ENCODE data around the gene AHNAK2. TPM values are rescaled to one million over a fixed set of nuclear protein-coding genes. Genes with fewer than 3 reads are reported as not detected.

Gene AHNAK2
- total RNA-seq, 2 experiments from 2014 or later: 0.06 TPM

- POLR2A ChIA-PET: interaction anchor here (0.6 to 3.7 kb wide), 19 partner anchors 13 to 470 kb away, joined by 3 to 24 read pairs (median 5); partner anchors contain the start of genes CLBA1, GPR132 and SIVA1
- H3K36me3 Mint-ChIP-seq: peaks cover 33% of the 10 kb centered on the region
- H3K9me3 Mint-ChIP-seq: no peaks in the 10 kb centered on the region
- H3K4me1 Mint-ChIP-seq: peaks cover 40% of the 10 kb centered on the region
- peak overlapping the region; percentile 93 for H3K4me3 Mint-ChIP-seq
- DNase-seq (peak; percentile 73), ATAC-seq (ENCODE audit: low read depth) (peak; percentile 17)
- peak overlapping the region; percentile 85 for H3K27ac Mint-ChIP-seq
- no peaks in the 10 kb centered on the region for H3K27me3 Mint-ChIP-seq
Measured at GRCh38 chr14:105019861-105020814, 42.0 kb upstream of the AHNAK2 start.

GRCh38 chr14:105018414-105018813 is 40.2 kb upstream of the AHNAK2 start:
- H3K4me1 Mint-ChIP-seq: peaks cover 49% of the 10 kb centered on the region
- ATAC-seq (ENCODE audit: low read depth) (no peak), DNase-seq (no peak)
- peaks cover 34% of the 10 kb centered on the region for H3K36me3 Mint-ChIP-seq
- H3K27me3 Mint-ChIP-seq: no peaks in the 10 kb centered on the region
- POLR2A ChIA-PET: interaction anchor here (0.6 to 3.7 kb wide), 4 partner anchors 13 to 47 kb away, joined by 3 to 24 read pairs (median 4); partner anchors contain the start of gene GPR132
- no peaks in the 10 kb centered on the region for H3K9me3 Mint-ChIP-seq
- no peak overlapping the region for H3K27ac Mint-ChIP-seq
- H3K4me3 Mint-ChIP-seq: peak overlapping the region; percentile 93

DNA sequence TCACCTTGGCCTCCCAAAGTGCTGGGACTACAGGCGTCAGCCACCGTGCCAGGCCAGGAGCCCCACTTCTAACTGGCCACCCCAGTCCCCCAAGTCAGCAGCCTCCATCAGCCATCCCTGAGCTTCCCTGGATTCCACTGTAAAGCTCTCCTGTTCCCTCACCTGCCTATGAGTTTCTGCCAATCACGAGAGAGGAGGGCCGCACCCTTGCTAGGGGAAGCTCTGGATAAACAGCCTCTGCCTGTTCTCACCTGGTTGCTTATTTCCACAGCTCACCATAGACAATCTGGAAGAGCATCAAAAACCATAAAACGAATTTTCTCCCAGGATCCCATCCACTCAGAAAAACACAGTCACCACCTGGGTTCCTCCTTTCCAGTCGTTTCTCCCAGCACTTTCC is 37.7 kb upstream of the AHNAK2 start:
- H3K4me3 Mint-ChIP-seq: peak overlapping the region; percentile 38
- DNase-seq (no peak), ATAC-seq (ENCODE audit: low read depth) (no peak)
- H3K4me1 Mint-ChIP-seq: peaks cover 47% of the 10 kb centered on the region
- H3K36me3 Mint-ChIP-seq: peaks cover 41% of the 10 kb centered on the region
- POLR2A ChIA-PET: interaction anchor here (1.4 kb wide), 1 partner anchor 30 kb away, joined by 3 read pairs; the partner anchor contains the start of gene CLBA1
- no peaks in the 10 kb centered on the region for H3K27me3 Mint-ChIP-seq
- H3K9me3 Mint-ChIP-seq: no peaks in the 10 kb centered on the region
- peak overlapping the region; percentile 74 for H3K27ac Mint-ChIP-seq

DNA sequence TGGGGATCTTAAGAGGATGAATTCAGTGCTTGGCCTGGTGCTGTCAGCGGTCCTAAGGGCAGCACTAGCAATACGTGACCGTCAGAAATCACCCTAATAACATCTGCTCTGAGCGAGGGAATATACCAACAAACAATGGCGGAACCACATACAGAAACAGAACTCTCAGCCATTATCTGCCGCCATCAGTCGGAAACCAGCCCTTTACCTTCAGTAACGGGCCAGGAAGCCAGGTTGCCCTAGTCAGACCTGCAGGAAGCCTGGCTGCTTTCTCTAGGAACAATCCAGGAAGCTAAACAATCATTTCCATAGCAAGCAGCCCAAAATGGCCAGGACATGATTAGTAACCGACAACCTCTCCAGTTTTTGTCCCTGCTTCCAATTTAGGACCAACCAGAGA is 37.1 kb upstream of the AHNAK2 start:
- ATAC-seq (ENCODE audit: low read depth): no peak
- H3K36me3 Mint-ChIP-seq: peaks cover 41% of the 10 kb centered on the region
- H3K27ac Mint-ChIP-seq: peak overlapping the region; percentile 74

GRCh38 chr14:105014631-105015030 is 36.5 kb upstream of the AHNAK2 start:
- H3K27ac Mint-ChIP-seq: peak overlapping the region; percentile 21

More for the DNA sequence above, 37.1 kb upstream of the AHNAK2 start:
- DNase-seq: no peak
- Mint-ChIP-seq H3K4me1 (peaks cover 47% of the 10 kb centered on the region), H3K27me3 (no peaks in the 10 kb centered on the region), H3K4me3 (peak overlapping the region; percentile 38), H3K9me3 (no peaks in the 10 kb centered on the region)
- POLR2A ChIA-PET: interaction anchor here (1.4 kb wide), 1 partner anchor 30 kb away, joined by 3 read pairs; the partner anchor contains the start of gene CLBA1

GRCh38 chr14:105014032-105014431 is 35.9 kb upstream of the AHNAK2 start:
- no peak for ATAC-seq (ENCODE audit: low read depth)
- Mint-ChIP-seq H3K36me3 (peaks cover 30% of the 10 kb centered on the region), H3K4me3 (no peak overlapping the region), H3K9me3 (no peaks in the 10 kb centered on the region), H3K27me3 (no peaks in the 10 kb centered on the region), H3K4me1 (peaks cover 41% of the 10 kb centered on the region), H3K27ac (peak overlapping the region; percentile 75)
- no peak for DNase-seq
- POLR2A ChIA-PET: no interaction called here

More at GRCh38 chr14:105014631-105015030, 36.5 kb upstream of the AHNAK2 start:
- H3K9me3 Mint-ChIP-seq: no peaks in the 10 kb centered on the region
- H3K4me3 Mint-ChIP-seq: no peak overlapping the region
- POLR2A ChIA-PET: interaction anchor here (1.4 kb wide), 1 partner anchor 29 kb away, joined by 3 read pairs; the partner anchor contains the start of gene CLBA1
- H3K27me3 Mint-ChIP-seq: no peaks in the 10 kb centered on the region
- peaks cover 45% of the 10 kb centered on the region for H3K4me1 Mint-ChIP-seq
- DNase-seq (no peak), ATAC-seq (ENCODE audit: low read depth) (no peak)
- H3K36me3 Mint-ChIP-seq: peaks cover 35% of the 10 kb centered on the region

DNA sequence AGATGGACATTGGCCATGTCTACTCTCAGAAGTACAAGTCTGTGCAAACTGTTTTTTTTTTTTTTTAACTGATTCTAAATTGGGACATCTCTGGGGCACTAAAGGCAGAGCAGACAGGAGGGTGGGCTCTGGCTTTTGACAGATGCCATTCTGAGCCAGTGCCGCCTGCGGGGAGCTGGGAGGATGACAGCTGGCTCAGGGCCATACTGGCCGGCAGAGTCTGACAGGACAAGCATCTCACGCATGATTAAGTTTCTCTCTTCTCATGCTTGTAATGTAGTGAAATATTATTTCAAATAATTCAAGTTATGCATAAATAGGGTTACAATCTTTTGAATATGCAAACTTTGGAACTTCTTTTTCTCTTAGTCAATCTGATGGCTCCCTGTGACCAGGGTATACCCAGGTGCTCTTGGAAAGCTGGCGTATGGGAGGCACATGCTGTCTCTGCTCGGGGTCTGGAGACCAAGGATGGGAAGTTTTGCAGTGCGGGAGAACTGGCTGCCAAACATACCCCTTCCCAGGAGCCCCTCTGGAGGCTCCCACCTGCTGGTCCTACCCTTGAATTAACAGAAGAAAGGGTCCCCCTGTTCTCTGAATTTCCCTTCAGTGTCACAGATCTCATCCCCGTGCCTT is 35.1 kb upstream of the AHNAK2 start:
- no peaks in the 10 kb centered on the region for H3K27me3 Mint-ChIP-seq
- H3K4me1 Mint-ChIP-seq: peaks cover 37% of the 10 kb centered on the region
- POLR2A ChIA-PET: no interaction called here
- peaks cover 26% of the 10 kb centered on the region for H3K36me3 Mint-ChIP-seq
- no peak for ATAC-seq (ENCODE audit: low read depth)
- no peak overlapping the region for H3K4me3 Mint-ChIP-seq
- DNase-seq: no peak
- no peaks in the 10 kb centered on the region for H3K9me3 Mint-ChIP-seq
- no peak overlapping the region for H3K27ac Mint-ChIP-seq

GRCh38 chr14:105012171-105012985 is 34.2 kb upstream of the AHNAK2 start:
- Mint-ChIP-seq H3K4me3 (no peak overlapping the region), H3K4me1 (peaks cover 32% of the 10 kb centered on the region), H3K27me3 (no peaks in the 10 kb centered on the region), H3K36me3 (peaks cover 23% of the 10 kb centered on the region), H3K9me3 (no peaks in the 10 kb centered on the region), H3K27ac (no peak overlapping the region)
- POLR2A ChIA-PET: no interaction called here
- DNase-seq: no peak
- no peak for ATAC-seq (ENCODE audit: low read depth)

DNA sequence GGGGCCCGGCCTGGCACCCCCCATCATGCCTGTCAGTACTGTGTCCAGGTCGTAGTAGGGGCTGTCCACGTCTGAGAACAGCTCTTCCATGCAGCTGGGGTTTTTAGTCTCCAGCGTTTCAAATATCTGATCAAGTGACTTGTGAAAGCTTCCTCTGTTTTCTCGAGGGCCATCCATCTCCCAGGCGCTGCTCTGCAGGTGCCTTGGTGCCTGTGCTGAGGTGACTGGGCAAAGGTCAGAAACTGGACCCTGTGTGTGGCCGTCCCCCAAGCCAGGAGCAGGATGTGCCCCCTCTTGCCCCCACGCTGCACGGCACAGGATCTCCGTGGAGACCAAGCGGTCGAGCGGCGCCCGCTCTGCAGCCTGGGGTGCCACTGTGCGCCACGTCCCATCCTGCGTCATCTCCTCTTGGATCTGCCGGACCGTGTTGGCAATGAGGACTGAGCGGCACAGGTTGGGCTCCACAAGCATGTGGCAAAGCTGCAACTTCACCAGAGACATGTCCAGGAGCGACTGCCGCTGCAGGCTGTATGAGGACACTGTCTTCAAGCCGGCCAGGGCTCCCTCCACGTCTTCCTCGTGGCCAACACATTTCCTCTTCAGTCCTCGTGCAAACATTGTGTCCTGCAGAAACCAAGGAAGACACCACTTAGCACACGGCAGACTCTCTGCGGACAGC is 33.3 kb upstream of the AHNAK2 start:
- ATAC-seq (ENCODE audit: low read depth): no peak

GRCh38 chr14:105010891-105011291 is 32.7 kb upstream of the AHNAK2 start:
- H3K36me3 Mint-ChIP-seq: peaks cover 18% of the 10 kb centered on the region
- POLR2A ChIA-PET: interaction anchor here (1.1 kb wide), 1 partner anchor 21 kb away, joined by 3 read pairs; no protein-coding TSS in a partner anchor
- ATAC-seq (ENCODE audit: low read depth): no peak

More for the DNA sequence above, 33.3 kb upstream of the AHNAK2 start:
- Mint-ChIP-seq H3K27ac (no peak overlapping the region), H3K4me3 (no peak overlapping the region), H3K36me3 (peaks cover 21% of the 10 kb centered on the region), H3K9me3 (no peaks in the 10 kb centered on the region), H3K27me3 (no peaks in the 10 kb centered on the region), H3K4me1 (peaks cover 24% of the 10 kb centered on the region)
- POLR2A ChIA-PET: interaction anchor here (1.1 kb wide), 1 partner anchor 21 kb away, joined by 3 read pairs; no protein-coding TSS in a partner anchor
- DNase-seq: no peak

DNA sequence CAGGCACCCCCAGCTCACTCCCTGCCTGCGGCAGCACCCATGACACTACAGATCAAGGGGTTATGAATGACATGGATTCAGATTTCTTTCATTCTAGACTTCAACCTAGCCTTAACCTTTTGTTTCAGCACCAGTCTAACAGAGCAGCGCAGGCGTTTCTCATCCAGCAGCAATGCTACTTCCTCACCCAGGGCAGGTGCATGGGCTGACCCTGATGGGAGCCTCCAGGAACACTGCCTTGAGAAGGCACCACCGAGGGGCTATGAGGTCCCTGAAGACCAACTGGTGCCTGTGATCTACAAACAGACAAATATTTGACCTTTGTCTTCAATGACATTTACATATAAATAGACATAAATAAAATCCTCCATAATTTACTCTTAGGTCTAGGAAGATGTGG is 31.9 kb upstream of the AHNAK2 start:
- Mint-ChIP-seq H3K27ac (no peak overlapping the region), H3K36me3 (peaks cover 12% of the 10 kb centered on the region), H3K27me3 (no peaks in the 10 kb centered on the region), H3K4me3 (no peak overlapping the region), H3K4me1 (peaks cover 11% of the 10 kb centered on the region), H3K9me3 (no peaks in the 10 kb centered on the region)
- ATAC-seq (ENCODE audit: low read depth) (no peak), DNase-seq (no peak)
- POLR2A ChIA-PET: no interaction called here

More at GRCh38 chr14:105010891-105011291, 32.7 kb upstream of the AHNAK2 start:
- no peaks in the 10 kb centered on the region for H3K27me3 Mint-ChIP-seq
- no peak for DNase-seq
- H3K9me3 Mint-ChIP-seq: no peaks in the 10 kb centered on the region
- no peak overlapping the region for H3K4me3 Mint-ChIP-seq
- peaks cover 19% of the 10 kb centered on the region for H3K4me1 Mint-ChIP-seq
- H3K27ac Mint-ChIP-seq: no peak overlapping the region

DNA sequence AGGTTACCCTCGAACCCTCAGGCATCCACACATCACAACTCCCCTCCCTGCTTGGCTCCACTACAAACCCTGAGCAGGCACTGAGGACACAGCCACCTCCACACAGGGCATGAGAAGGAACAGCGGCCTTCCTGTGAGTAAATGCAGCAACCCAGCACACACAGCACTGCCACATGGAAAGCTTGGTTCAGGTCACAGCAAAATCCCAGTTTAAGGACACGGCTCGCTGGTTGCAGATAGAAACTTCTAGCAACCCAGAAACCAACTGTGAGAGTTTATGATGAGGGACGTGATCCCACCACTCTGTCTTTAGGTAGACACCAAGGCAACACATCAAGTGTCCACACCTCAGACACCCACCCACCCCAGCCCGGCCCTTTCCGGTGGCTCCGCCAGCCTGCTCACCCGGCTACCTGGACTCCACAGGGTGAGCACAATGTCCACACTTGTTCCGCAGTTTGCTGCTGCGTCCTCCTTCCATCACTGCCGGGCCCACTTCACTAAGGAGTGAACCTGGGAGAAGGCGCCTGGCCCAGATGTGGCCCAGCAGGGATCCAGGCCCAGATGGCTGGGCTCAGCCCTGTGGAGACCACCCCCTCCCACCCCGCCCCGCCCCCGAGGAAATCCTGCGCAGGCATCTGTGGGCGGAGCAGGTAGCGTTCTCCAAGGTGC is 29.6 kb upstream of the AHNAK2 start:
- ATAC-seq (ENCODE audit: low read depth): no peak
- DNase-seq: no peak
- Mint-ChIP-seq H3K36me3 (peaks cover 10% of the 10 kb centered on the region), H3K9me3 (no peaks in the 10 kb centered on the region), H3K27ac (no peak overlapping the region), H3K4me3 (no peak overlapping the region), H3K27me3 (no peaks in the 10 kb centered on the region), H3K4me1 (peaks cover 2% of the 10 kb centered on the region)
- POLR2A ChIA-PET: no interaction called here

Measured in activated naive CD8-positive, alpha-beta T cell treated with anti-CD3 and anti-CD28 coated beads, Interleukin-2, amount 10 ng/mL, durations not matched to agents 7 days and 5 days (primary cell).